Hepatocyte (in vitro differentiated cells): ENCODE data around the gene SIRT5.

Experiments used
- EZH2 ChIP-seq: fragments of 200-600 bp; sonication (generic); IDR thresholded peaks from 2 replicates; pipeline ENCODE4 v1.6.1; 2016; ENCODE audit warnings: antibody characterized with exemption, mild to moderate bottlenecking, borderline replicate concordance
- EZH2phosphoT487 ChIP-seq: fragments of 200-600 bp; sonication (generic); IDR thresholded peaks from one replicate; pipeline ENCODE4 v1.6.1; 2018; ENCODE audit warnings: antibody characterized with exemption, mild to moderate bottlenecking, low read depth, moderate library complexity; ENCODE audit not compliant: unreplicated experiment, severe bottlenecking
- TF ChIP-seq, protein P1 (sequence below): fragments of 200-600 bp; sonication (generic); IDR thresholded peaks from 2 replicates; pipeline ENCODE4 v1.5.1; 2016; ENCODE audit warnings: antibody characterized with exemption, mild to moderate bottlenecking; ENCODE audit not compliant: poor library complexity

DNA sequence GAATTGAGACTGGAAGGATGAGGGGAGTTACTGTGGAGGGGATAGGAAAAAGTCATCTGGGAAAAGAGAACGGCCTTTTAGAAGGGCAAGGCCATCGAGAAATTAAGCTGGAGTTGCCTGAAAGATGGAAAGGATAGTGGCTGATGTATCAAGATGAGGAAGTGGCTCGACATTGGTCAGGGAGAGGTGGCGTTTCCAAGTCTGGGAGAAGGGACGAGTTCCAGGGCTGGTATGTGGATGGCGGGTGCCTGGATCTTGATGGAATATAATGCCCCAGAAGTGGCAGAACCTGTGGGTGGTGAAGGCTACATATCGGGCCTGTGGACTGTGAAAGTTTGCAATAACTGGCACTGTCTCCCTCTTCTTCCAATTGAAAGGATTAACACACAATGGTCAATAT, 2.2 kb upstream of the SIRT5 start:
- TF ChIP-seq, protein P1, sequence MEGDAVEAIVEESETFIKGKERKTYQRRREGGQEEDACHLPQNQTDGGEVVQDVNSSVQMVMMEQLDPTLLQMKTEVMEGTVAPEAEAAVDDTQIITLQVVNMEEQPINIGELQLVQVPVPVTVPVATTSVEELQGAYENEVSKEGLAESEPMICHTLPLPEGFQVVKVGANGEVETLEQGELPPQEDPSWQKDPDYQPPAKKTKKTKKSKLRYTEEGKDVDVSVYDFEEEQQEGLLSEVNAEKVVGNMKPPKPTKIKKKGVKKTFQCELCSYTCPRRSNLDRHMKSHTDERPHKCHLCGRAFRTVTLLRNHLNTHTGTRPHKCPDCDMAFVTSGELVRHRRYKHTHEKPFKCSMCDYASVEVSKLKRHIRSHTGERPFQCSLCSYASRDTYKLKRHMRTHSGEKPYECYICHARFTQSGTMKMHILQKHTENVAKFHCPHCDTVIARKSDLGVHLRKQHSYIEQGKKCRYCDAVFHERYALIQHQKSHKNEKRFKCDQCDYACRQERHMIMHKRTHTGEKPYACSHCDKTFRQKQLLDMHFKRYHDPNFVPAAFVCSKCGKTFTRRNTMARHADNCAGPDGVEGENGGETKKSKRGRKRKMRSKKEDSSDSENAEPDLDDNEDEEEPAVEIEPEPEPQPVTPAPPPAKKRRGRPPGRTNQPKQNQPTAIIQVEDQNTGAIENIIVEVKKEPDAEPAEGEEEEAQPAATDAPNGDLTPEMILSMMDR, result no peak
- TF ChIP-seq EZH2, result no peak
- no peak for TF ChIP-seq EZH2phosphoT487
